AG09309 (cell line): ENCODE measurements around the gene SURF4.

Source experiments
- DNase-seq: peaks from one replicate; pipeline ENCODE4 v3.0.0-alpha.2; 2010; ENCODE audit warnings: low read depth
- H3K4me3 ChIP-seq: 2 replicates; pipeline ENCODE4 v1.5.1; 2011; ENCODE audit warnings: mild to moderate bottlenecking, low read depth, low read length, moderate library complexity; ENCODE audit not compliant: control insufficient read depth
- CTCF ChIP-seq: IDR thresholded peaks from 2 replicates; pipeline ENCODE4 v1.5.1; 2011; ENCODE audit warnings: mild to moderate bottlenecking, low read depth, low read length, inconsistent platforms; ENCODE audit not compliant: insufficient read depth, control insufficient read depth; ENCODE audit errors: missing control alignments

The SURF4 gene

DNA sequence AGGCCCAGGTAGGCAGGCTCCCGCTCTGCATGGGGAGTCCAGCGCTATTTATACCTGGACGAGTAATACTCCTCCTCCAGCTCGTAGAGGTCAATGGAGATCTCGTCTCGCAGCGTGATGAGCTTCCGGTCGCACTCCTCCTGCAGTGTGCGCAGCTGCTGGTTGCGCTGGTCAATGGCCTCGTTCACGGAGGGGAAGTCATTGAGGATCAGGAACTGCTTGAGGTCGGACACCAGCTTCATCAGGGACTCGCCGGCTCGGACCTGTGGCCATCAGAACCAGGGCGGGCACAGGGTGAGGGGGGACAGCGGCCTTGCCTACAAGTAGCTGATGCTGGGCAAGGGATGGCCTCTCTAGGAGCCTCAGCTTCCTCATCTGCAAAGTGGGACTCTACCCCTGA, 31.8 kb downstream of the SURF4 start:
- TF ChIP-seq CTCF = no peak
- no peak overlapping the region for H3K4me3 ChIP-seq
- no peak for DNase-seq

GRCh38 chr9:133342570-133342969, 33.3 kb downstream of the SURF4 start:
- TF ChIP-seq CTCF = peak; percentile 17
- no peak for DNase-seq
- H3K4me3 ChIP-seq = no peak overlapping the region

DNA sequence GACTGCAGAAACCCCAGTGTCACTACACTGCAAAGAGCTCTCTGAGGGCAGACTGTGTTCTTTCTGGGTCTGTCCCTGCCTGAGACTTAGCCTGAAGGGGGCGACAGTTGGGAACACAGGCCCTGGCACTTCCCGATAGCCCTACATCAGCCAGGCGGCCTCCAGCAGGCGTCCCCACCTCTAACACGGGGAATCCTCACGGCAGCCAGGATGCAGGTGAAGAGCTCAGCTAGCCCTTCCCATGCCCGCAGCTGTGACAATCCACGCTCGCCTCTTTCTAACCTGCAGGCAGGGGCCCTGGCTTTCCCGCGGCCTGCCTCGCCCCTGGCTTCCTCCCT, 33.8 kb downstream of the SURF4 start:
- no peak for TF ChIP-seq CTCF
- H3K4me3 ChIP-seq = no peak overlapping the region
- no peak for DNase-seq

- DNase-seq = no peak
- H3K4me3 ChIP-seq = no peak overlapping the region
- TF ChIP-seq CTCF = no peak
Observed at GRCh38 chr9:133341369-133342068, 34.3 kb downstream of the SURF4 start.

DNA sequence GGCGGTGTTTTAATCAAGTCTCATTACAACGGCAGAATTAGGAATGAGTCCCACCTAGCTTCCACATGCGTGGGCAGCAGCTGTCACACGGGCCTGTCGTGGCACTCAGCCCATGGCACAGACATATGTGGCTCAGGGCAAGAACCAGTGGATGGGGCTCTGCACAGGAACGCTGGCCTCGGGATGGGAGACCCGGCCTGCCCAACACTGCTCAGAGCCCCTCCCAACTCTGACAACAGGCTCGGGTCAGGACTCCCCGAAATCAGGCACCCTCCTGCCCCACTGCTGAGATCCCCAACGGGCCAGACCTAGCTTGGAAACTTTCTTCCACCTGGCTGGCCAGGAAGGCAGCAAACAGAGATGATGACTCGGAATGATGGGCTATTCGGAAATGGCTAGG, 34.9 kb downstream of the SURF4 start:
- TF ChIP-seq CTCF = no peak
- DNase-seq = no peak
- H3K4me3 ChIP-seq = no peak overlapping the region

- DNase-seq = no peak
- TF ChIP-seq CTCF = no peak
- H3K4me3 ChIP-seq = no peak overlapping the region
Observed at GRCh38 chr9:133340256-133340655, 35.6 kb downstream of the SURF4 start.

DNA sequence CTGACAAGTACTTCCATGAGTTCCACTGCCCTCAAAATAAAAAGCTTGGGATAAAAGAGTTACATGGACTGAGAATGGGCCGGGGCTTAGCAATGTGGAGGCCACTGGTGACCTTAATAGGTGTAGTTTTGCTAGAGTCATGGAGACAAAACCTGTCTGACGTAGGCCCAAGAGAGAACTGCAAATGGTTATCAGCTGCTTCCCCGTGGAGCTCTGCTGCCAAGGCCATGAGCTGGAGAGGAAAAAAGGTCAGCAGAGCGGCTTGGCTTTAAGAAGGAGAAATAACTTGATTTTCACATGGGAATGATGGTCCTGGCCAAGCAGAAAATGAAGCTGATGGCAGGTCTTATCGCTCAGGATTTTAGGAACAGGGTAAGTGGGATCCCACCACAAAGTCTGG, 36.2 kb downstream of the SURF4 start:
- no peak for TF ChIP-seq CTCF
- no peak for DNase-seq
- H3K4me3 ChIP-seq = no peak overlapping the region
